Omental fat pad (tissue), 4 donors: ENCODE measurements around the gene GNAZ. TPM values are rescaled to one million over a fixed set of nuclear protein-coding genes. Genes with fewer than 3 reads are reported as not detected.

Experiments
- ATAC-seq: fragments of 150-250 bp; one replicate; pipeline ENCODE4 v1.9.1; 2016; ENCODE audit warnings: mild to moderate bottlenecking, moderate library complexity; ENCODE audit not compliant: low FRiP score
- DNase-seq: peaks from one replicate; pipeline ENCODE4 v3.0.0-alpha.2; 2019; ENCODE audit warnings: low spot score
- total RNA-seq, 4 donors: library from RNA; depleted of rRNA; stranded (reverse); fragments of >200 nt; gene quantifications; one replicate each; pipeline ENCODE4 v1.1.0, GENCODE V29; 2016
- TF ChIP-seq, protein P1 (sequence below), 3 donors: fragments of 450-650 bp; IDR thresholded peaks; one replicate each; pipeline ENCODE4 v1.5.1; 2016 to 2017; ENCODE audit warnings: antibody characterized with exemption in 3 of 3, mild to moderate bottlenecking in 3 of 3, moderate library complexity in 2 of 3

The GNAZ gene
- total RNA-seq, 4 donors from 2014 or later, result 8.6 to 25.1 (median 16.5) TPM

DNA sequence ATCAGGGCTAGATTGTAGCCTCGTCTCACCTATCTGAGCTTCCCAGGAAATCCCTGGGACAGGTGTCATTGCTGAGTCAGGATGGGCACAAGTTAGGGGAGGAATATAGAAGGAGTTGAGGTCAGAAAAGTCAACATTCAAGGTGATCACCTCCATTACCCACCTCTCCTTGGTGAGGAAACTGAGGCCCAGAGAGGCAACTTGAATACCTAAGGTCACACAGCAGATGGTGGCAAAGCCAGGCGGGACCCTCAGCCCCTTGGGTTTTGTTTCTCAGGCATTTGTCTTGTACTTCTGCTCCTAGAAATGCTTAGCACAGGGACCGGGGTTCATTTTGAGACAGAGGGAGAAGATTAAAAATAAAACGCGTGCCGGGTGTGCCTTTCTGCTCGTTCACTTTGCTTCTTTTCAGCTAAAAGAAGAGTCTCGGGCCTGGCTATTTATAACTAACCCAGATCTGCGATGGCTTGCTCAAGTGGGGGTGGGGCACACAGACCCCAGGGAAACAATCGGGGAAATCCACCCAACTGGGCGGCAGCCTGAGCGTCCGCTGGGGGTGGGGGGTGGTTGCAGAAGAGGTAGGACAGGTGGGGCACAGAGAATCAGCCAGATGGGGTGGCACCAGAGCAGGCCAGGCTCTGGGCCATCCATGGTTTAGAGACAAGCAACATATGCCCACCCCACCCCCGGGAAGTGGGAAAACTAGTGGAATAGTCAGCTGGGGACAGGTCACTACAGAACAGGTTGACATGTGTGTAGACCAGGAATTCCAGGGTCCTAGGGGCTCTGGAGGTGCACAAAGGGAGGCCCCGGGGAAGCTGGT, 3.9 kb upstream of the GNAZ start:
- TF ChIP-seq, protein P1, sequence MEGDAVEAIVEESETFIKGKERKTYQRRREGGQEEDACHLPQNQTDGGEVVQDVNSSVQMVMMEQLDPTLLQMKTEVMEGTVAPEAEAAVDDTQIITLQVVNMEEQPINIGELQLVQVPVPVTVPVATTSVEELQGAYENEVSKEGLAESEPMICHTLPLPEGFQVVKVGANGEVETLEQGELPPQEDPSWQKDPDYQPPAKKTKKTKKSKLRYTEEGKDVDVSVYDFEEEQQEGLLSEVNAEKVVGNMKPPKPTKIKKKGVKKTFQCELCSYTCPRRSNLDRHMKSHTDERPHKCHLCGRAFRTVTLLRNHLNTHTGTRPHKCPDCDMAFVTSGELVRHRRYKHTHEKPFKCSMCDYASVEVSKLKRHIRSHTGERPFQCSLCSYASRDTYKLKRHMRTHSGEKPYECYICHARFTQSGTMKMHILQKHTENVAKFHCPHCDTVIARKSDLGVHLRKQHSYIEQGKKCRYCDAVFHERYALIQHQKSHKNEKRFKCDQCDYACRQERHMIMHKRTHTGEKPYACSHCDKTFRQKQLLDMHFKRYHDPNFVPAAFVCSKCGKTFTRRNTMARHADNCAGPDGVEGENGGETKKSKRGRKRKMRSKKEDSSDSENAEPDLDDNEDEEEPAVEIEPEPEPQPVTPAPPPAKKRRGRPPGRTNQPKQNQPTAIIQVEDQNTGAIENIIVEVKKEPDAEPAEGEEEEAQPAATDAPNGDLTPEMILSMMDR (IDR thresholded peaks at IDR 0.05), result no peak
- no peak for ATAC-seq
- DNase-seq, result no peak

DNA sequence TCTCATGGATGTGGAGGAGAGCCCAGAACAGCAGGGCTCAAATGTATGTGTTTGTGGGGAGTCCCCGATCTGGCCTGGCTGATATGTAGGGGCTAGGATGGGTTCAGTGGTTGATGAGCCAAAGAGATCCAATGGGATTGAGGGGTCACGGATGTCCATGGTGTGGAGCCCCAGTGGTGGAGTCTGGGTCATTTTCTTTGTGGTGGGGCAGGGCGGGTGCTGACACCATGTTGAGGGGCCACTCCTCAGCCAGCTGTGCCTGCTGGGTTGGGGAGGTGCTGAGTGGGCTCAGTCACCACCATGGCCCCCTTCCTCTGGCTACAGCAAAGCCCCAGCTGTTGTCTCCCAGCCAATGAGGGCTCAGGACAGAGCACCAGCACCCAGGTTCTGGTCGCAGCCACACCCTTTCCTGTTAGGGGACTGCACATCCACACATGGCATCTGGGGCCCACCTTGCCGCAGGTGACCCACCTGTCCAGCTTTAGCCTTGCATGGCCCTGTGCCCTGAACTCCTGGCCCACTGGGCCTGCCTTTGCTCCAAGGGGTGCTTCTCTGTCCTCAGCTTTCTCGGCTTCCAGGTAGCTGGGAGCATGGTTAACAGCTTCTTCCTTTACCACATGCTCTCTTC, 3.2 kb upstream of the GNAZ start:
- DNase-seq, result no peak
- TF ChIP-seq, protein P1 (IDR thresholded peaks at IDR 0.05), result no peak

DNA sequence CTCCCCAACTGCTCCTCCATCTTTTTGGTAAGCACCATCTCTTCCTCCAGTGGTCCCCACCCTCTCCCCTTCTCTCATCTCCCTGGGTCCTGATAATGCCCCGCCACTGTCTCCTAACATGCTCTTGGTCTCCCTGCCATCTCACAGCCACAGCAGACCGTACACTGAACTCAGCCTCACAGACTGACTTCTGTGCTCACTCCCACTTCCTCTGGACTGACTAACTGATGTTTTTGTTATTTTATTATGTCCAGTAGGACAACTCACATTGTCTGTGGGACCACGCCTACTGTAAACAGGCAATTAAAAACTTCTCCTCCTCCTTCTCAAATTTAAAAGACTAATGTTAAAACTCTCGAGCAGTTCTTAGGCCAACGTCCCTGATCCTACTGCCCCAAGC, 2.6 kb upstream of the GNAZ start:
- no peak for ATAC-seq
- DNase-seq, result no peak
- TF ChIP-seq, protein P1 (IDR thresholded peaks at IDR 0.05), result no peak

More for the DNA sequence above, 3.2 kb upstream of the GNAZ start:
- no peak for ATAC-seq

DNA sequence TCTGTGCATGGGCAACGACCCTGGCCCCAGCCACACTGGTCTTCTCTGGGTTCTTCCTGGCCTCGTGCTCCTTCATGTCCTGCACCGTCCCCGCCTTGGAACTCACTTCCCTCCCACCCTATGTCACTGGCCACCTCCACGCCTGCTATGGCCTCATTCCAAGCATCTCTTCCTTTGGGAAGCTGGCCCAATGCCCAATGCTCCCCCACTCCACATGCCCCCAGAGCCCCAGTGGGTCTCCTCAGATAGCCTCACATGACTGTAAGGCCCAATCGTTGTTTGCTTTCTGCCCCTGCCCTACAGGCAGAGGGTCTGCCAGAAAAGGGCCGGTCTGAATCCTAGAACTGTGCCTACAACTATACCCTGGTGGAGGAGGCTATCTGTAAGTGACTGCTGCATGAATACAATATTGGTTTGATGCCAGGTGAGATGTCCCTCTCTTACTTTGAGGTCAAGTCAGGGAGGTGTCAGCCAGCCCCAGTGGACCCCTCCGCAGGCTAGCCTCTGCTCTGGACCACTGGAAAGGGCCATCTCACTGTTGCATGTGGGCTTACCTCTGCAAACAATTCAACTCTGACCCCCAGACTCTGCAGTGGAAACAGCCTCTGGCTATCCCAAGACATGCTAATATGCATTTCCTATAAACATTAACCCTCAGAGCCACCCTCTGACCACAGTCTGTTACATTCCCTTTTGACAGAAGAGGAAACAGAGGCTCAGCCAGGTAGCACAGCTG, 2.1 kb upstream of the GNAZ start:
- TF ChIP-seq, protein P1 (IDR thresholded peaks at IDR 0.05), result no peak
- ATAC-seq (no peak), DNase-seq (no peak)

DNA sequence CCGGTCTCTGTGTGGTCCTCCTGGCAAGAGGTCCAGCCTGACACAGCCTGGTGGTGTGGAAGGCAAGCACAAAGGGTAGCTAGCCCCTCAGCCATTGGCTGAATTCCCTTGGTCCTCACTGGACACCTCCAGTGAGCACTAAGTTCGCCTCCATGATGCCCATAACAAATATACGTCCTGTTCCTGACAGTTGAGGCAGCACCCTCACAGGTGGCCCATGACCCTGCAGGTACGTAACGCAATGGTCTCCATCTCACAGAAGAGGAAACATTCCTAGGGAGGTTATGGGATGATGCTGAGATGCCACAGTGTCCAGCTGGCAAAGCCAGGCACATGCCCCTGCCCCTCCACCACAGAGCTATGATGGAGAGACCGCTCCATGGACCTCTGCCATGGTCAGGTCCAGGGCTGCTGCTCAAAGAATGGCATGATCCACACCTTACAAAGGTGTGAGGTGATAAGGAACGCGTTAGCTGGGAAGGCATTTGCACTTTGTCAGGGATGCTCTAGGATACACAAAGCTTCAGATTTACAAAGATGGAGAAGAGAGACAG, 1.4 kb upstream of the GNAZ start:
- DNase-seq (no peak), ATAC-seq (no peak)
- TF ChIP-seq, protein P1 (IDR thresholded peaks at IDR 0.05), result no peak

DNA sequence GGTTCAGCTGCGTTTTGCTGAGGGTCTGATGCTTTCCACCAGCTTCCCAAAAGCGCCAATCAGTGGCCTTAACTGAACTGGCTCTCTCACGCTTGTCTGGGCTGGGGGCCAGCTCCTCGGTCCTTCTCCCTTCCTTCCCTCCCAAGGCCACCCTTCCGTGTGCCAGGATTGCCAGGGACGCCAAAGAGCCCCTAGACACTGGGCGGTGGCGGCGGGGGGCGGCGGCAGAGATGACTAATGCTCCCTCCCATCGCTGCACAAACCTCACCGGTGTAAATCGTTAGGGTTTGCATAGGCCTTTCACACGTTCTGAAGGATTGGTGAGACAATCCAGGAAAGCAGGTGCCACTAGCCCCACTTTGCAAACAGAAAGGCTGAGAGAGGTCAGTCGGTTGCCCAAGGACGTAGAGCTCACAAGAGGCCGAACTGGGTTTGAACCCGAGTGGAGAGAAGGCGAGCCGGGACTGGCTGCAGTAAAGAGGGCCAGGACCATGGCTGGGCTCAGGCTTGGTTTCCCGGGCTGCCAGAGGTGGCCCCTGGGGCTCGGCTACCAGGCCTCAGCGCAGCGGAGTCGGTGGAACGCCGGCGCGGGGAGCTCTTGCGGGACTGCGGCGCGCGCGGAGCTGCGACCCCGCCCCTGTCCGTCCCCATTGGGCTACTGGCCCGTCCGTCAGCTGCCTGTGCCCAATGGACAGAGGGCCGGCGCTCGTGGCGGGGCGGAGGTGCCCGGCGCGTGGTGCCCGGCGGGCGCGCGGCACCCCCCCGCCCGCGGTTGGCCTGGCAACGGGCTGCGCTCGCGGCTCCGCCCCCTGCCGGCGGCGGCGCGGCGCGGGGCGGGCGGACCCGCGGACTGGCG, 589 bp upstream of the GNAZ start:
- DNase-seq (peak; percentile 86), ATAC-seq (peak; percentile 94)
- TF ChIP-seq, protein P1 (IDR thresholded peaks at IDR 0.05), result no peak
